ENCODE data around the gene PARL.

DNA sequence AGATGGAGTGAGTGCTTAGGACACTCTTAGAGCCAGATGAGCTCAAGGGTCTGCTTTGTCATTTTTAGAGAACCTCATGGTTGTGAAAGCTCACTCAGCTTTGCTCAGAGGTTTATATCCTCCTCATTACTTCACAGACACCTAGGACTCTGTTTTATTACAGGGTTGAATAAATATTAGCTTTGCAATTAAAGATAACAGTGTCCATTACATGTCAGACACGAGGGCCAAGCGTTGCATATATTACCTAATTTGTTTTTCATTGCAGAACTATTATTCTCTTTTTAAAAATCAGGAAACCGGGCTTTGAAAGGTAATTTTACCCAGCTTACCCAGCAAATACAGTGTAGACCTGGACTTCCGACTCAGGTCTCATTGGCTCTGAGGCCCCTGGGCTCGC, 75.4 kb downstream of the PARL start:
- TF ChIP-seq, protein P1, sequence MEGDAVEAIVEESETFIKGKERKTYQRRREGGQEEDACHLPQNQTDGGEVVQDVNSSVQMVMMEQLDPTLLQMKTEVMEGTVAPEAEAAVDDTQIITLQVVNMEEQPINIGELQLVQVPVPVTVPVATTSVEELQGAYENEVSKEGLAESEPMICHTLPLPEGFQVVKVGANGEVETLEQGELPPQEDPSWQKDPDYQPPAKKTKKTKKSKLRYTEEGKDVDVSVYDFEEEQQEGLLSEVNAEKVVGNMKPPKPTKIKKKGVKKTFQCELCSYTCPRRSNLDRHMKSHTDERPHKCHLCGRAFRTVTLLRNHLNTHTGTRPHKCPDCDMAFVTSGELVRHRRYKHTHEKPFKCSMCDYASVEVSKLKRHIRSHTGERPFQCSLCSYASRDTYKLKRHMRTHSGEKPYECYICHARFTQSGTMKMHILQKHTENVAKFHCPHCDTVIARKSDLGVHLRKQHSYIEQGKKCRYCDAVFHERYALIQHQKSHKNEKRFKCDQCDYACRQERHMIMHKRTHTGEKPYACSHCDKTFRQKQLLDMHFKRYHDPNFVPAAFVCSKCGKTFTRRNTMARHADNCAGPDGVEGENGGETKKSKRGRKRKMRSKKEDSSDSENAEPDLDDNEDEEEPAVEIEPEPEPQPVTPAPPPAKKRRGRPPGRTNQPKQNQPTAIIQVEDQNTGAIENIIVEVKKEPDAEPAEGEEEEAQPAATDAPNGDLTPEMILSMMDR (IDR thresholded peaks at IDR 0.05), result no peak
- TF ChIP-seq POLR2A (IDR thresholded peaks at IDR 0.05), result no peak
